Stimulated activated CD8-positive, alpha-beta memory T cell treated with anti-CD3 and anti-CD28 coated beads, Interleukin-12 subunit alpha, Interleukin-12 subunit beta, amount 100 ng/mL, for 4 hours (primary cell): Measurements from ENCODE around the gene ENTPD7.

Experiments used
- DNase-seq: peaks from one replicate; pipeline ENCODE4 v3.0.0-alpha.2; 2020; ENCODE audit warnings: low read depth

The ENTPD7 gene

GRCh38 chr10:99748823-99749451, 89.6 kb downstream of the ENTPD7 start:
- no peak for DNase-seq

DNA sequence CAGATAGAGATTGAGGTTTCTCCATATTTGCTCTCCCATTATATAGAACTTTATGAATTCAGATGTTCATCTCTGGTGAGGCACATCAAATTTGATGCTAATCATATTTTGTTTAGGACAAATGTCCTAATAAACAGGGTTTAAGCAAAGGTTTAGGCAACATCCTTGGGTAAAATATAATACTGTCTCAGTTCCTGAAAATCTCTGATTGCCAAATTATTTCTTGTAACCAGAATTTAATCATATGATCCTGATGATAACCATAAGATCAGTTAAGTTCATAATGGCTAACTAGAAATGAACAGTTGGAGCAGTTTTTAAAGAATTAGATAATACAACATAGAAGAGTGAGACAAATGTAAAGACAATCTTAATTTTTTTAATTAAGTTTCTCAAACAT, 91.3 kb downstream of the ENTPD7 start:
- DNase-seq = no peak

DNA sequence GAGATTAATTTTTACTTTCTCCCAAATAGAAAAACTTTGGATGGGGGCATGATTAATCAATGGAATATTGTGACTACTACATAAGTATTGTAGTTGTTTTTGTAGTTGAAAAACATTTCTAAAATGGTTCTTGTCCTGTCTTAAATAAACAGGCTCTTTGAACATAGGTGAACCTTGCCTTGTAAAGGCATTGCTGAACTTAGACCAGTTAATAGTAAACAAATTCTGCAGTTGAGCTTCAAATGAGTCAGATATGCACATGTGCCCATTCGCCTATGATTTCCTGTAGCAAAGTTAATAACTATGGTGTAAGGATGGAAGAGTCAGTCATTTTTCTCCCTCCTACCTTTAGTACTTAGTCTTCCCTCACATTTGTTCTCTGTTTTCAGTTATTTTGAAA, 95.4 kb downstream of the ENTPD7 start:
- no peak for DNase-seq
